ENCODE results near the gene CAVIN3. TPM values are rescaled to one million over a fixed set of nuclear protein-coding genes. Genes with fewer than 3 reads are reported as not detected.

CAVIN3 gene
- under 1 TPM in 1 of 2 experiments, not detected in 1; 0.27 TPM for total RNA-seq
- polyA plus RNA-seq (2013, experiment 1 of 2): 0.13 TPM
- 1.0 TPM for polyA plus RNA-seq (2013, experiment 2 of 2)
- total RNA-seq: 0 to 33.4 (median 0.08) reads per million in 172 experiments

DNA sequence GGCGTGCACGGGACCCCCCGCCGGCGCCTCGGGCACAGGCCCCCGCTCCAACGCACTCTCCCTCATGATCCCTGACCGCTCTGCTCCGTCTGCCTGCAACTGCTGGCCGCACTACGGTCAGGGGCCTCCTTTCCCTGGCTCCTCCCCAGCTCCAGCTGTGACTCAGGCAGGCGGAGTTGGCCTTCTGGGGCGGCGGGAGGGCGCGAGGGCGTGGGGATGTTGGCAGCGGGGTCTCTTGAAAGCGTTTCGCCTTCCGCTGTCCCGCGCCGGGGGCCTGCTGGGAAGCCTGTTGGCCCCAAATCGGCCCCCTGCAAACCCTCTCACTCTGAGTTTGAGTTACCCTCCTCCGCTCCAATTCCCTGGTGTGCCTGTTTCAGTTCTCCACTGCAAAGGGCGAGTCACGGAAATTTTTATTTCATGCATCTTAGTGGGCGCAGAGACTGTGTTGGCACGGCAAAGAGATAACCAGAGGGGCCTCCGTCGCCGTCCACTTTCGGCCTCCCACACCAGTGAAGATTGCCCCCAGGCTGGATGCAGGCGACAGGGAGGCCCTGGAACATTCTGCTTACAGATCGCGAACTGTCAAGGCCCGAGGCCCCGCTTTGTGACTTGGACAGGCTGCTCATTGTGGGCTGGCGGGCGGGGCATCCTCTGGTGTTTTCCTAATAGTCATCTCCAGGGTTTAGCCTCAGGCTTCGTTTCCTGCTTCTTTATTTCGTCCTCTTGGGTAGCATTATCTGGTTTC, at the start of gene CAVIN3:
Gene CAVIN3, minus strand, starts transcription at position 91 of the 745 bp plus-strand sequence. Its CDS starts 25 bp downstream, at position 66.
- no peaks in the 10 kb centered on the region for H3K36me3 Mint-ChIP-seq (ENCODE audit: low read depth)
- peaks cover 76% of the 10 kb centered on the region for H3K27me3 Mint-ChIP-seq
- TF ChIP-seq, protein P1, sequence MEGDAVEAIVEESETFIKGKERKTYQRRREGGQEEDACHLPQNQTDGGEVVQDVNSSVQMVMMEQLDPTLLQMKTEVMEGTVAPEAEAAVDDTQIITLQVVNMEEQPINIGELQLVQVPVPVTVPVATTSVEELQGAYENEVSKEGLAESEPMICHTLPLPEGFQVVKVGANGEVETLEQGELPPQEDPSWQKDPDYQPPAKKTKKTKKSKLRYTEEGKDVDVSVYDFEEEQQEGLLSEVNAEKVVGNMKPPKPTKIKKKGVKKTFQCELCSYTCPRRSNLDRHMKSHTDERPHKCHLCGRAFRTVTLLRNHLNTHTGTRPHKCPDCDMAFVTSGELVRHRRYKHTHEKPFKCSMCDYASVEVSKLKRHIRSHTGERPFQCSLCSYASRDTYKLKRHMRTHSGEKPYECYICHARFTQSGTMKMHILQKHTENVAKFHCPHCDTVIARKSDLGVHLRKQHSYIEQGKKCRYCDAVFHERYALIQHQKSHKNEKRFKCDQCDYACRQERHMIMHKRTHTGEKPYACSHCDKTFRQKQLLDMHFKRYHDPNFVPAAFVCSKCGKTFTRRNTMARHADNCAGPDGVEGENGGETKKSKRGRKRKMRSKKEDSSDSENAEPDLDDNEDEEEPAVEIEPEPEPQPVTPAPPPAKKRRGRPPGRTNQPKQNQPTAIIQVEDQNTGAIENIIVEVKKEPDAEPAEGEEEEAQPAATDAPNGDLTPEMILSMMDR (IDR thresholded peaks at IDR 0.05): no peak
- CTCF ChIA-PET: no interaction called here
- H3K4me1 Mint-ChIP-seq (ENCODE audit: low read depth): peaks cover 12% of the 10 kb centered on the region
- Histone ChIP-seq H3K36me3 (ENCODE audit: insufficient read depth, low read length) (no peaks in the 10 kb centered on the region), H3K4me1 (ENCODE audit: insufficient read depth, low read length) (peaks cover 22% of the 10 kb centered on the region), H3K4me3 (ENCODE audit: low read length) (peak within 1 kb of the TSS; percentile 32), H3K27me3 (ENCODE audit: control insufficient read depth in 1 of 2, insufficient read depth in 2 of 2, low read length in 2 of 2) (peaks cover 44 to 45% of the 10 kb centered on the region in 2 experiments), H3K9me3 (ENCODE audit: control insufficient read depth in 1 of 2, insufficient read depth in 1 of 2, low read length in 2 of 2) (peaks cover 0 to 4% of the 10 kb centered on the region in 2 experiments), H3K27ac (ENCODE audit: low read depth in 1 of 2, low read length in 2 of 2) (no peak within 1 kb of the TSS)
- H3K9me3 Mint-ChIP-seq: no peaks in the 10 kb centered on the region
- intact Hi-C loops (cut with DNase I, micrococcal nuclease): no loop called here
- no peak for ATAC-seq (ENCODE audit: poor library complexity)
- POLR2A ChIA-PET: no interaction called here
- H3K27ac Mint-ChIP-seq: no peak within 1 kb of the TSS
- peak in 4 of 14 experiments; percentile 6 to 53 (median 20) for DNase-seq
- H3K4me3 Mint-ChIP-seq: peak within 1 kb of the TSS; percentile 59

- Mint-ChIP-seq H3K27me3 (no peaks in the 10 kb centered on the region), H3K9me3 (no peaks in the 10 kb centered on the region), H3K4me1 (ENCODE audit: low read depth) (peaks cover 4% of the 10 kb centered on the region), H3K36me3 (ENCODE audit: low read depth) (no peaks in the 10 kb centered on the region), H3K27ac (no peak overlapping the region), H3K4me3 (no peak overlapping the region)
- CTCF ChIA-PET: no interaction called here
- no peaks in the 10 kb centered on the region for H3K4me1 ChIP-seq (ENCODE audit: insufficient read depth, low read length)
- no peaks in the 10 kb centered on the region for H3K36me3 ChIP-seq (ENCODE audit: insufficient read depth, low read length)
- intact Hi-C loops (cut with DNase I, micrococcal nuclease): loop anchor here in 1 of 2 experiments (2.0 kb wide), 1 partner anchor 43 kb away; no protein-coding TSS in a partner anchor
- no peaks in the 10 kb centered on the region for H3K9me3 ChIP-seq (ENCODE audit: control insufficient read depth in 1 of 2, insufficient read depth in 1 of 2, low read length in 2 of 2)
- no peak overlapping the region for H3K4me3 ChIP-seq (ENCODE audit: low read length)
- POLR2A ChIA-PET: no interaction called here
- no peak overlapping the region for H3K27ac ChIP-seq (ENCODE audit: low read depth in 1 of 2, low read length in 2 of 2)
- H3K27me3 ChIP-seq (ENCODE audit: control insufficient read depth in 1 of 2, insufficient read depth in 2 of 2, low read length in 2 of 2): peaks cover 0 to 2% of the 10 kb centered on the region in 2 experiments
- DNase-seq (no peak), ATAC-seq (ENCODE audit: poor library complexity) (no peak)
- TF ChIP-seq, protein P1 (IDR thresholded peaks at IDR 0.05): no peak
These were observed 45.4 kb upstream of the CAVIN3 start for GRCh38 chr11:6365659-6366058.

GRCh38 chr11:6362873-6363678, 42.8 kb upstream of the CAVIN3 start:
- Histone ChIP-seq H3K36me3 (ENCODE audit: insufficient read depth, low read length) (no peaks in the 10 kb centered on the region), H3K4me1 (ENCODE audit: insufficient read depth, low read length) (no peaks in the 10 kb centered on the region), H3K27me3 (ENCODE audit: control insufficient read depth in 1 of 2, insufficient read depth in 2 of 2, low read length in 2 of 2) (peaks cover 0 to 2% of the 10 kb centered on the region in 2 experiments), H3K9me3 (ENCODE audit: control insufficient read depth in 1 of 2, insufficient read depth in 1 of 2, low read length in 2 of 2) (no peaks in the 10 kb centered on the region), H3K27ac (ENCODE audit: low read depth in 1 of 2, low read length in 2 of 2) (no peak overlapping the region), H3K4me3 (ENCODE audit: low read length) (no peak overlapping the region)
- peak; percentile 42 to 77 (median 56) for DNase-seq
- no peaks in the 10 kb centered on the region for H3K36me3 Mint-ChIP-seq (ENCODE audit: low read depth)
- H3K4me3 Mint-ChIP-seq: no peak overlapping the region
- H3K4me1 Mint-ChIP-seq (ENCODE audit: low read depth): peaks cover 4% of the 10 kb centered on the region
- TF ChIP-seq, protein P1 (IDR thresholded peaks at IDR 0.05): peak; percentile 62
- no peak overlapping the region for H3K27ac Mint-ChIP-seq
- ChIA-PET CTCF (interaction anchor here (0.6 to 2.1 kb wide), 12 partner anchors 9 to 127 kb away, joined by 3 to 13 read pairs (median 3); no protein-coding TSS in a partner anchor), POLR2A (interaction anchor here (1.0 to 1.2 kb wide), 4 partner anchors 16 to 343 kb away, joined by 3 to 6 read pairs (median 4); no protein-coding TSS in a partner anchor)
- H3K9me3 Mint-ChIP-seq: no peaks in the 10 kb centered on the region
- intact Hi-C loops (cut with DNase I, micrococcal nuclease): no loop called here
- H3K27me3 Mint-ChIP-seq: no peaks in the 10 kb centered on the region
- ATAC-seq (ENCODE audit: poor library complexity): peak; percentile 89

Measured in CD4-positive, alpha-beta T cell (primary cell).